GM21423 (cell line): Measurements from ENCODE around the gene ARAP3.

Source experiments
- ATAC-seq: cut with Tn5 transposase; IDR thresholded peaks from one replicate; pipeline ENCODE4 v1.9.1; 2021; ENCODE audit warnings: mild to moderate bottlenecking, moderate library complexity; ENCODE audit not compliant: unreplicated experiment

ARAP3 gene

GRCh38 chr5:141672841-141673813 is 8.9 kb downstream of the ARAP3 start:
- no peak for ATAC-seq

GRCh38 chr5:141672071-141672840 is 9.8 kb downstream of the ARAP3 start:
- no peak for ATAC-seq

DNA sequence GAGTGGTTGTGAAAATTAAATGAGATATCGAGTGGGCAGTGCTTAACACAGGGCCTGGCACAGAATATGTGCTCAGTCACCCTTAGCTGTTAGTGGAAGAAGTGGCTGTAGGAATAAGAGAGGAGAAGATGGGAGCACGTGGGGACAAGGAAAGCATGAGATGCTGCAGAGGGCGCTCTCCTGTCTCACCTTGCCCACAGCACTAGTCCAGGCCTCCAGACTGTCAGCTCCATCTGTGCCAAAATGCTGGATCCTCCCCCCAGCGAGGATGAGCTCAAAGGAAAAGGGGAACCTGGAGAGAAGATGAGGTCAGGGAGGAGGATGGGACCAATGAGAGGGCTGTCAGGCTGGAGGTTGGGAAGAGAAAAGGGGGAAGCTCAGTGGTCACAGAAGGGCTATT is 12.5 kb downstream of the ARAP3 start:
- no peak for ATAC-seq

DNA sequence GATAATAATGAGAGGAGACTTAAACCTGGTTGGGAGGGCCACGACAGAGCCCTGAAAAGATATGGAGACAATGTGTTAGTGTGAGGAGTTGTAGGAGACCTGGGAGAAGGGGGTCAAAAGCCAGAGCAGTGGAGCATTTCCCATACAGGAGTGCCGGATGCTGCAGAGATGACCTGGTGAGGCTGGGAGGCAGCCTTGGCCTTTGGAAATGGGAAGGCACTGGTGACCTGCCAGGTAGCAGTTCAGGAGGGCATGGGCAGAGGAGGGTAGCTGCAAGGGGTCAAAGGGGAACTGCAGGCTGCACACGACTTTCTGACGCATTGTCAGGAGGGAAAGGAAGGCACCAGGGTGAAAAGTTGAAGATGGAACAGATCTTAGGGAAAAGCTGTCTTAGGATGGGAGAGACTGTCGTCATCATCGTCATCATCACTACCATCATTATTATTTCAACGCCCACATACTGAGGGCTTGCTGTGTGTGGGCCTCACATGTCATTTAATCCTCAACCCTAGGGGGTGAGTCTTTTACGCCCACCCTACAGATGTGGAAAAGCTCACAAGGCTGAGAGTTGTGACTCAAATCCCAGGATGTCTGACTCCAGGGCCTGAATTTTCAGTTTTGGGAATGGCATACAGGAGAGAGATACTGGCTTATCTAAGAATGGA is 13.3 kb downstream of the ARAP3 start:
- ATAC-seq: no peak

GRCh38 chr5:141665995-141666940 is 15.8 kb downstream of the ARAP3 start:
- ATAC-seq: no peak

- peak; percentile 92 for ATAC-seq
Measured at GRCh38 chr5:141664733-141665461, 17.1 kb downstream of the ARAP3 start.

DNA sequence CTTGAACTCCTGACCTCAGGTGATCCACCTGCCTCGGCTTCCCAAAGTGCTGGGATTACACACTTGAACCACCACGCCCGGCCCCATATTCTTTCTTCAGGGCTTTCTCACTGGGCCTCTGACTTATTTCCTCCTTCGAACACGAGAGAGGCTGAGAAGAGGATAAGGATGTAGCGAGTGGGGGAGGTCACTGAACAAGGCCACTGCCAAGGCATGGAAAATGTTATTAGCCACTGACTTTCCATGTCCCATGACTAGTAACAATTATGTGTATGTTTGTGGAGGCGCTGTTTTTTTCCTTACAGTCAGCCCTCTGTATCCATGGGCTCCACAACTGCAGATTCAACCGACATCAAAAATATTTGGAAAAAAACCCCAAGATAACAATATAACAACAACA is 18.5 kb downstream of the ARAP3 start:
- no peak for ATAC-seq

DNA sequence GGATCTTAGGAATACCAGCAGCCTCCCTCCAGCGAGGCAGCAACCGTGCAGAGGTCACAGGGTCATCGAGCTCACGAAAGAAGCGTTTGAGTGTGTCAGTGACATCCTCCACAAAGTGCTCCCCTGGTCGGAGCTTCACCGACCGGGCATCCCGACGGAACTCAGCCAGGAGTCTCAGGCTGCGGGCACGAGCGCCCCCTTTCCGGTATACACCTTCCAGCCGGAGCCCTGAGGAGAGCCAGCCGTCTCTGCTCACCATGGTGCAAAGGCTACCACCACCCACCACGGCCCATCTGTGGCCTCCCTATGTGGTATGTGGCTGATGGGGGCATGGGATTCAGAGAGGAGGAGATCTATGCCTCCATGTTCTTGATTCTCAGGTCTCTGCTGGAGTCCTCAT is 20.0 kb downstream of the ARAP3 start:
- no peak for ATAC-seq

DNA sequence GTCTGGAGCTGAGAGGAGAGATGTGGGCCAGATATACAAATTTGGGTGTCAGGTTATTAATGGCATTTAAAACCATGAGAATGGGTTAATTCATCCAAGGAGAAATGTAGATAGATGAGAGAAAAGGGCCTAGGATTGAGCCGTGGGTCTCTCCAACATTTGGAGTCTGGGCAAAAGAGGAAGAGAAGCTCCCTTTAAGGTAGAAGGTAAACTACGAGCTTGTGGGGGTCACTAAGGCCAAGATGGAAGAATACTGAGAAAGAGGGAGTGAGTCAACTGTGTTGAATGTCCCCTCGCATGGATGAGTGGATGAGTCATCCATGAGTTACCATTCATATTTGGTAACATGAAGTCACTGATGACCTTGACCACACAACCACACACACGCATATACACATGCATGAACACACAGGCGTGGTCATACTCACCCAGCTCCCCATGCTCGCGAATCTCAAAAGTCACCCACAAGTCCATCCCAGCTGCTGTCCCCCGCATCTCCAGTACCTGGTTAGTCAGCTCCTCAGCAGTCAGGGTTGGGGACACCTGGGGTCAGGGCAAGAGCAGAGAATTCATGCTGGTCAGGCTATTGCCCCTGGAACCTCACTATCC is 24.0 kb downstream of the ARAP3 start:
- ATAC-seq: peak; percentile 59

DNA sequence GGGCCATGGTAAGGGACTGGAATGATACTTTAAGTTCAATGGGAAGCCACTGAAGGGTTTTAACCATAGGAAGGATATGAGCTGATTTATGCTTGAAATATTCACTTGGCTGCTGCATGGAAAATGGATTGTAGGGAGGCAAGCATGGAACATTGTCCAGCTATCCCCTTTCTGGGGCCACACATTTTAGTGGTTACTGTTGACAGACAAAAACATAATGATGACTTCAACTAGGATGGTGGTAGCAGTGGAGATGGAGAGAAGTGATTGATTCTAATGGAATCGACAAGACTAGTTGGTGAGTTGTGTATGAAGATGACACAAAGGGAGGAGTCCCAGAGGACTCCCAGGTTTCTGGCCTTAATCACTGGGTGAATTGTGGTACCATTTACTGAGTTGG is 24.6 kb downstream of the ARAP3 start:
- no peak for ATAC-seq

DNA sequence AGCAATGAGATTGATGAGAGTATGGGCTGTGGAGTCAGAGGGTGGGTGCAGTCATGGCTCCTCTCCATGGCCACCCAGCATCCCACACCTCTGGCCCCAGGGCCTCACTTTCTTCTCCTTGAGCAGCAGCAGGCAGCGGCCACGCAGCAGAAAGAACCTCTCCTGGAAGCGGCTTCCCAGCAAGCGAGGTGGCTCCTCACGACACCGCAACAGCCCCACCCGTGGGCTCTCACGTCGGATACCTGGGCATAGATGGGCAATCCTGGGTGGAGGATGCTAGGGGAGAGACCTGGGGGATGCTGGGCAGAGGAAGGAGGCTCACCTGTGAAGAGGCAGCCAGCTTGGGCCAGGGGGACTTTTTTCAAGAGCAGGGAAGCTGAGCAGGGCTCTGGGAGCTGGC is 25.6 kb downstream of the ARAP3 start:
- ATAC-seq: no peak

GRCh38 chr5:141655020-141655419 is 27.0 kb downstream of the ARAP3 start:
- no peak for ATAC-seq

GRCh38 chr5:141654298-141654697 is 27.7 kb downstream of the ARAP3 start:
- no peak for ATAC-seq

- ATAC-seq: no peak
Measured at GRCh38 chr5:141651728-141652105, 30.3 kb downstream of the ARAP3 start.

DNA sequence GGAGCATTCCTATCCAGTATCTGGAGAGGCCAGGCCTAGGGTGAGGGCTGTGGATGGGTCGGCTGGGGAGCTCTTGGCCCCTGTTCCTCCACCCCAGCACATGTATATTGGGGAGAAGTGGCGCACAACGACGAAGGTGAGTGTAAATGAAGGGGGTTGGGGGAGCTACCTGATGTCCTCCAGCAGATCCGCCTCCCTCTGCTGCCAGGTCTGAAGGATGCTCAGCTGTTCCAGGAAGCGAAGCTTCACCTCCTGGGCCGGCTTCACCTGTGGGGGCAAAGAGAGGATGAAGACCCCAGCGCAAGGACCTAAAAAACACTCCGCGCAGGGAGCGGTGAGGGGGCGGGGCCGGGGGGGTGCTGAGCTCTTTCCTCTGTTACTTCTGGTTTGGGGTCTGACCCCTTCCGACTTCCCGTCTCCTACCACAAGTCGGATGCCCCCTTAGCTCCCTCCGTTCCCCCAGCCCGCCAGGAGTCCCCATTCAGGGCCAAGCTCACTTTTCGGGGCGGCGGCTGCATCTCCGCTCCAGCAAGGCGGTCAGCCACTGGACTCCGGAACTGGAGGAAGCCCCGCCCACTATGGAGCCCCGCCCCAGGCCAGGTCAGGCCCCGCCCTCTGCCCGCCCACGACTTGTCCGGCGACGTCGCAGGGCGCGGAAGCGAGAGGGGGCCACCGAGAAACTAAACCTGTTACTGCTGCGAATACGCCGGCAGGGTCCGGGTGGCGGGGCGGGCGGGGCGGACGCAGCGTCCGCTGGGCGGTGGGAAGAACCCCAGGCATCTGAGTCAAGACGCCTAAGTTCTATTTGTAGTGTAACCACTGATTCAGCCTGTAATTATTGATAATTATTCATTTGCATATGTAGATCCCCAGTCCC is 30.9 kb downstream of the ARAP3 start, which contains the start of gene FCHSD1:
FCHSD1 (minus strand) TSS at position 568 of the 877 bp plus-strand sequence; CDS start at position 518, 50 bp downstream.
- peak; percentile 97 for ATAC-seq

DNA sequence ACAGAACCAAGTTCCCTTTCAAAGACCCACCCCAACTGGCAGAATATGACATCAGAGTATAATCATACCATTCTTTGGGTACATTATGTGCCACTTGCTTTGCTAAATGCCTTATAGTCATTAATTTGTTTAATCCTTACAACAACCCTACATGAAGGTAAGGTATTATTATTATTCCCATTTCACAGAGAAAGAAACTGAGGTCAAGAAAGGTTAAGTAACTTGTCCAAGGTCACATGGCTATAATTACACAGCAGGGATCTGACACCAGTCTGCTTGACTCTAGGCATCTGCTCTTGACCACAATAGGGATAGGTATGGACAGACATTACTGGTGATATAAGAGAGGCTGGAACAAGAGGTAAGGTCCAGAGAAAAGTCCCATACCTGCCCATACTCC is 32.1 kb downstream of the ARAP3 start:
- ATAC-seq: no peak

- no peak for ATAC-seq
Measured at GRCh38 chr5:141649056-141649688, 32.9 kb downstream of the ARAP3 start.

DNA sequence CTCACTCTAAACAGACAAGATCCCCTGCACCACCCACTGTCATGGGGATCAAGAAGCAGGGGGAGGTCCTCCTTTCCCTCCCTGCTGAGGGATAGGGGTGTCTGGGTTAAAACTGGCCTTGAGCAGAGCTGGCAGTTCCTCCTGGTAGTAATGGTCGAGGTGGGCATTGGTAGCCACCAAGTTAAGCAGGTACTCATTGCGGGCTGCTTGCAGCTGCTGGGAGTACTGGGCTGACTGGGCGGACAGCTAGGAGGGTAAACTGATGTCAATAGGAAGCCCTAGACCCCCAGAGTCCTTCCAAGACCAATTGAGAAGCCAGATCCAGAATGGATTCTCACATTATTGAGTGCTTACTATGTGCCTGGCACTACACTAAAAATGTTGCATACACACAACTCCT is 34.2 kb downstream of the ARAP3 start:
- ATAC-seq: no peak
